GM10266 (cell line): ENCODE results near the gene CCNK.

Experiments
- DNase-seq: peaks from one replicate; pipeline ENCODE4 v3.0.0; 2012; ENCODE audit errors: extremely low spot score
- CTCF ChIP-seq: IDR thresholded peaks from 2 replicates; pipeline ENCODE4 v1.5.1; 2012; ENCODE audit warnings: mild to moderate bottlenecking, low read depth; ENCODE audit not compliant: control insufficient read depth, insufficient read depth; ENCODE audit errors: missing control alignments

Gene CCNK

GRCh38 chr14:99465288-99465687, 15.9 kb upstream of the CCNK start:
- TF ChIP-seq CTCF, result no peak

GRCh38 chr14:99466758-99467157, 14.5 kb upstream of the CCNK start:
- DNase-seq, result no peak
- TF ChIP-seq CTCF, result no peak

More at GRCh38 chr14:99465288-99465687, 15.9 kb upstream of the CCNK start:
- no peak for DNase-seq

- TF ChIP-seq CTCF, result no peak
- no peak for DNase-seq
Measured at GRCh38 chr14:99467336-99468078, 13.7 kb upstream of the CCNK start.

GRCh38 chr14:99468081-99468480, 13.1 kb upstream of the CCNK start:
- TF ChIP-seq CTCF, result no peak
- DNase-seq, result no peak

GRCh38 chr14:99468836-99469592, 12.2 kb upstream of the CCNK start:
- TF ChIP-seq CTCF, result no peak
- DNase-seq, result no peak

- no peak for DNase-seq
- no peak for TF ChIP-seq CTCF
Measured at GRCh38 chr14:99471731-99472130, 9.5 kb upstream of the CCNK start.

GRCh38 chr14:99472937-99473336, 8.3 kb upstream of the CCNK start:
- DNase-seq, result no peak
- no peak for TF ChIP-seq CTCF
